Memory B cell (primary cell): Measurements from ENCODE around the gene CILP2.

Source experiments
- ATAC-seq: fragments of 150-1000 bp; cut with Tn5 transposase; 2 replicates; pipeline ENCODE4 v1.10.0; 2021; ENCODE audit warnings: low read depth, mild to moderate bottlenecking, moderate library complexity
- DNase-seq, 2 donors: peaks; one replicate each; pipeline ENCODE4 v3.0.0; 2022; ENCODE audit warnings: low spot score in 2 of 2
- H3K27ac Mint-ChIP-seq: one replicate; pipeline ENCODE4 v1.8.0; 2022; ENCODE audit warnings: mild to moderate bottlenecking, moderate library complexity, mixed read lengths
- H3K27me3 Mint-ChIP-seq: one replicate; pipeline ENCODE4 v1.8.0; 2022; ENCODE audit warnings: mixed read lengths
- H3K36me3 Mint-ChIP-seq: one replicate; pipeline ENCODE4 v1.8.0; 2022; ENCODE audit warnings: mild to moderate bottlenecking, mixed read lengths
- H3K4me1 Mint-ChIP-seq: one replicate; pipeline ENCODE4 v1.8.0; 2022; ENCODE audit warnings: mixed read lengths
- H3K4me3 Mint-ChIP-seq: one replicate; pipeline ENCODE4 v1.8.0; 2022; ENCODE audit warnings: mild to moderate bottlenecking, moderate library complexity, mixed read lengths
- H3K9me3 Mint-ChIP-seq: one replicate; pipeline ENCODE4 v1.8.0; 2022; ENCODE audit warnings: mixed read lengths

Gene CILP2, protein sequence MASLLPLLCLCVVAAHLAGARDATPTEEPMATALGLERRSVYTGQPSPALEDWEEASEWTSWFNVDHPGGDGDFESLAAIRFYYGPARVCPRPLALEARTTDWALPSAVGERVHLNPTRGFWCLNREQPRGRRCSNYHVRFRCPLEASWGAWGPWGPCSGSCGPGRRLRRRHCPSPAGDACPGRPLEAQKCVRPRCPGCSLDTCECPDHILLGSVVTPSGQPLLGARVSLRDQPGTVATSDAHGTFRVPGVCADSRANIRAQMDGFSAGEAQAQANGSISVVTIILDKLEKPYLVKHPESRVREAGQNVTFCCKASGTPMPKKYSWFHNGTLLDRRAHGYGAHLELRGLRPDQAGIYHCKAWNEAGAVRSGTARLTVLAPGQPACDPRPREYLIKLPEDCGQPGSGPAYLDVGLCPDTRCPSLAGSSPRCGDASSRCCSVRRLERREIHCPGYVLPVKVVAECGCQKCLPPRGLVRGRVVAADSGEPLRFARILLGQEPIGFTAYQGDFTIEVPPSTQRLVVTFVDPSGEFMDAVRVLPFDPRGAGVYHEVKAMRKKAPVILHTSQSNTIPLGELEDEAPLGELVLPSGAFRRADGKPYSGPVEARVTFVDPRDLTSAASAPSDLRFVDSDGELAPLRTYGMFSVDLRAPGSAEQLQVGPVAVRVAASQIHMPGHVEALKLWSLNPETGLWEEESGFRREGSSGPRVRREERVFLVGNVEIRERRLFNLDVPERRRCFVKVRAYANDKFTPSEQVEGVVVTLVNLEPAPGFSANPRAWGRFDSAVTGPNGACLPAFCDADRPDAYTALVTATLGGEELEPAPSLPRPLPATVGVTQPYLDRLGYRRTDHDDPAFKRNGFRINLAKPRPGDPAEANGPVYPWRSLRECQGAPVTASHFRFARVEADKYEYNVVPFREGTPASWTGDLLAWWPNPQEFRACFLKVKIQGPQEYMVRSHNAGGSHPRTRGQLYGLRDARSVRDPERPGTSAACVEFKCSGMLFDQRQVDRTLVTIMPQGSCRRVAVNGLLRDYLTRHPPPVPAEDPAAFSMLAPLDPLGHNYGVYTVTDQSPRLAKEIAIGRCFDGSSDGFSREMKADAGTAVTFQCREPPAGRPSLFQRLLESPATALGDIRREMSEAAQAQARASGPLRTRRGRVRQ

DNA sequence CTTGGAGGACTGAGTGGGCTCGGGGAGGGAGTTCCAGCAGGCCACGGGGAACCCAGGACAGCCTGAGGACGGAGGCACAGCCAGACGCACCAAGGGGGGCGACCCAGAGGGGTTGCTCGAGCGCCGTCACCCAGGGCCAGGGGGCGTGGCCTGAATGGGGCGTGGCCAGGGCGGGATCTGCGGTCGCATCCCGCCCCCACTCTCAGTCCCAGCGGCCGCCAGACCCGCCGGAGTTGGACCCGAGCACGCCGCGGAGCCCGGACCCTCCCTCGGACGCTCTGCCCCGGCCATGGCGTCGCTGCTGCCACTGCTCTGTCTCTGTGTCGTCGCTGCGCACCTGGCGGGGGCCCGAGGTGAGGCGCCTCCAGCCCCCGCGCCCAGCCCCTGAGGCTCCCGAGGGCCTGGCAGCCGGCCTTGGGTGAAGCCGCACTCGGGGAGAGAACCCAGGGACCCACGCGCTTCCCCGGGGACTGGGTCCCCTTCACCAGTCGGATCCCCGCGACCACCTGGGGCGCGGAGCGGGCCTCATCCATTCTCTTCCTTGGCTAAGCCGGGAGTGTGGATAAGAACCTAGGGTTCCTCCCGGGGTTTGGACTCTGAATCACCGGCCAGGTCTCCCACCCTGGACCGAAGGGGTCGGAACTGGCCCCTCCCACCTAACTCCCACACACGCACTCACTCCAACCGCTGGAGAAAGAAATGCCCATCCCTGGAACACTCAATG lies at the start of gene CILP2:
Gene CILP2, plus strand, starts transcription at position 205 of the 724 bp plus-strand sequence. Its CDS starts 85 bp downstream, at position 290.
- Mint-ChIP-seq H3K27me3 (peaks cover 20% of the 10 kb centered on the region), H3K9me3 (no peaks in the 10 kb centered on the region), H3K4me1 (peaks cover 20% of the 10 kb centered on the region), H3K4me3 (peak within 1 kb of the TSS; percentile 76), H3K36me3 (no peaks in the 10 kb centered on the region), H3K27ac (no peak within 1 kb of the TSS)
- peak; percentile 41 for ATAC-seq
- peak; percentile 45 to 56 for DNase-seq

DNA sequence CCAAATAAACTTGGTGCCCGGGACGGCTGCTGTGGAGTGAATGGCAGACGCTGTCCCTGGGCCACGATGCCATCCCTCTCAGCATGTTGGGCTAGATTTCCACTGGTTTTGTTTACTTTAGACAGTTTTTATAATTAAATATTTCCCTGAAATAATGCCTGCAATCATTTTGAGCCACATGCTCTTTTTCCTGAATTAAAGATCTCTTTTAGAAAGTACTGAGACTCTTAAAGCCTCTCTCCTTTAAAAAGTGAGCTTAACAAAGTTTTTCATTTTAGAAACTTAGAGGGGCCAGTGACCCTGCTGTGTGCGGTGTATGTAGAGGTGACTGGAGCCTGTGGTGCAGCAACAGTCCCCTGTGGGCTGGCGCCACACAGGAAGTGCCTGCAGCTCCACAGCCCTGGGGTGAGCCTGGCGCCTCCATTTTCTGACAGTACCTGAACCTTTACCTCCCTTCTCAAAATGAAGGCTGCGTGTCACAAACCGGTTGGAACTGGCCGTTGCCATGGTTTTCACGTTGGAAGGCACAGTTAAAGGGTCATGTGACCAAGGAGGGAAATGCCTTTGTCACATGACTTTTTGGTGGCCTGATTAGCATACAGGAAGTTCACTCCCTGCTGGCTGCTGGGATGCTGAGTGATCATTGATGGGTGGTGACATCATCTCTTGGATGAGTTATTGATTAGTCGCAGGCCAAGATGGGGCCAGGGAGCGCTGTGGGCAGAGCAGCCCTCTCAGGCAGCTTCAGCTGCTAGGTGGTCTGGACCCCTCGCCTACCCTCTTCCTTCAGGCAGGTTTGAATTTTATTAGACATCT lies 49.0 kb upstream of the CILP2 start:
- peak; percentile 85 for ATAC-seq
- peaks cover 3% of the 10 kb centered on the region for H3K36me3 Mint-ChIP-seq
- peak; percentile 71 to 75 for DNase-seq
- H3K9me3 Mint-ChIP-seq = no peaks in the 10 kb centered on the region
- H3K4me3 Mint-ChIP-seq = peak overlapping the region; percentile 59
- peaks cover 28% of the 10 kb centered on the region for H3K4me1 Mint-ChIP-seq
- peak overlapping the region; percentile 97 for H3K27ac Mint-ChIP-seq
- H3K27me3 Mint-ChIP-seq = no peaks in the 10 kb centered on the region

DNA sequence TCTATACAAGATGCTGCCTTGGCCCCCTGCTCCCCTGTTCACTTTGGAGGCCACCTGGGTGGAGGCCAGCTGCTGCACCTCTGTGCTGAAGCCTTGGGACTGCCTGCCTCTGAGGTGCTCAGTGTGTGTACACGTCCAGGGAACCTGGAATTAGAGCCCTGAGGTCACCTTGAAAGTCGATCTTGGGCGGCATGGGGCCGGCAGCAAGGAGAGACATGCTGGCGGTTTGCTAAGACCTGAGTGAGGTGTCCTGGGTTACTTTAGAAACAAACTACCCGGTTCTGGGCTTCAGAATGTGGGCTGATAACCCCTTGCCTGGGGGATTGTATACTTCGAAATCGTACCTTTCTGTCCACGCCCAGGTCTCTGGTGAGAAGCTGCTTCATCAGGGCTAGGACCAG lies 48.3 kb upstream of the CILP2 start:
- Mint-ChIP-seq H3K27ac (peak overlapping the region; percentile 97), H3K4me3 (peak overlapping the region; percentile 59), H3K4me1 (peaks cover 25% of the 10 kb centered on the region), H3K27me3 (no peaks in the 10 kb centered on the region), H3K9me3 (no peaks in the 10 kb centered on the region), H3K36me3 (peaks cover 6% of the 10 kb centered on the region)
- DNase-seq = no peak
- peak; percentile 8 for ATAC-seq

DNA sequence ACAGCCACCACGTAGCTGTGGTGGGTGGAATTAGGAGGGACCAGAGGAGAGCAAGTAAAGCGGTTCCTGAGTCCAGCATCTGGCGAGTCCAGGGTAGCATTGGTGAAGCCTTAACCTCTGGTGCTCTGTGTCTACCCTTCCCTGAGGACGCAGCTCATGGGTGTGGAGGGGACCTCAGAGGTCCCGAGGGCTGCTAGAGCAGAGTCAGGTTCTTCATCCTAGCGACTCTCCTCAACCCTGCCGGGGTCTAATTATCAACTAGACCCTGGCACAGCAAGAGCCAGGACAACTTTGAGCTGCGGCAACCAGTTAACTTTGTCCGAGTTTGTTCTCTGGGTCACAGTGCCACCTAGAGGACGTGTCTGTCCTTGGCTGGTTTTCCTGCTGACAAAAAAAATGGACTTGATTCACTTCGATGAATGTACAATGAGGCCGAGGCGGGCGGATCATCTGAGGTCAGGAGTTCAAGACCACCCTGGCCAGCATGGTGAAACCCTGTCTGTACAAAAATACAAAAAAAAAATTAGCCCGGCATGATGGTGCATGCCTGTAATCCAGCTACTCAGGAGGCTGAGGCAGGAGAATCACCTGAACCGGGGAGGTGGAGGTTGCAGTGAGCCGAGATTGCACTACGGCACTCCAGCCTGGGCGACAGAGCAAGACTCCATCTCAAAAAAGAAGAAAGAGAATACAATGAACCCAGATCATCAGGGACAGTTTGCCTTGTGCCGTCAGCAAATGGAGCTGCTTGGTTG lies 47.7 kb upstream of the CILP2 start:
- DNase-seq (peak; percentile 79 to 80), ATAC-seq (peak; percentile 37)
- peak overlapping the region; percentile 97 for H3K27ac Mint-ChIP-seq
- H3K36me3 Mint-ChIP-seq = peaks cover 7% of the 10 kb centered on the region
- peaks cover 20% of the 10 kb centered on the region for H3K4me1 Mint-ChIP-seq
- no peaks in the 10 kb centered on the region for H3K9me3 Mint-ChIP-seq
- no peaks in the 10 kb centered on the region for H3K27me3 Mint-ChIP-seq
- H3K4me3 Mint-ChIP-seq = no peak overlapping the region

DNA sequence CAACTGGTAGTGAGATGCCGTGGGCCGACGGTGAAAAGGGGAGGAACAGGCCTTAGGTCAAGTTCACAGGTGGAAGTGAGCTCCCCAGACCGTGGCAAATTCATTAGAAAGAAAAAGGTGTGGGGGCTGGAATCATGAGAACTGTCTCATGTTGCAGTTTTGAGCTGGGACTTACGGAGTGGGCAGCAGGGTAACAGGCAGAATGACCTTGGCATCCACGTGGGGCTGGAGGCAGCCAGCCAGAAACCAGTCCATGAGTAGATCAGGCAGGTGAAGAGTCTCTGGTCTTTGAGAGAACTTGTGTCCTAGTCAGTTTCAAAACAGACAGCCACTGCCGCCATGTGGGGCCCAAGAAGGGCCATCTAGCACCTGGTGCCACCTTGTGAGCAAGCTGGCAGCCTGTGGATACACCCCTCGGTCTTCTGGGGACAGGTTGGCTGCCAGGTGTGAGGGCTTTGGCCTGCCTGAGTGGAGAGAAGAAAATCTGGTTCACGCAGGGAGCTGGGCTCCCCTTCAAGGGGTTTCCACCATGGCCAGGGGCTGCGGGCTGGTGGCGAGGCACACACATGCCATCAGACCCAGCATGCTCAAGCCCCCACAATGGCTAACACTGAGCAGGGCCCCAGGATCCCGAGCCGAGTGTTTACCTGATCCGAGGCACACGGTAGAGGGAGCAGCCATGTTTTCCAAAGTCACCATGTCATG lies 46.6 kb upstream of the CILP2 start:
- Mint-ChIP-seq H3K36me3 (peaks cover 10% of the 10 kb centered on the region), H3K4me3 (no peak overlapping the region), H3K4me1 (peaks cover 17% of the 10 kb centered on the region), H3K27ac (no peak overlapping the region), H3K9me3 (no peaks in the 10 kb centered on the region), H3K27me3 (no peaks in the 10 kb centered on the region)
- ATAC-seq (no peak), DNase-seq (no peak)

DNA sequence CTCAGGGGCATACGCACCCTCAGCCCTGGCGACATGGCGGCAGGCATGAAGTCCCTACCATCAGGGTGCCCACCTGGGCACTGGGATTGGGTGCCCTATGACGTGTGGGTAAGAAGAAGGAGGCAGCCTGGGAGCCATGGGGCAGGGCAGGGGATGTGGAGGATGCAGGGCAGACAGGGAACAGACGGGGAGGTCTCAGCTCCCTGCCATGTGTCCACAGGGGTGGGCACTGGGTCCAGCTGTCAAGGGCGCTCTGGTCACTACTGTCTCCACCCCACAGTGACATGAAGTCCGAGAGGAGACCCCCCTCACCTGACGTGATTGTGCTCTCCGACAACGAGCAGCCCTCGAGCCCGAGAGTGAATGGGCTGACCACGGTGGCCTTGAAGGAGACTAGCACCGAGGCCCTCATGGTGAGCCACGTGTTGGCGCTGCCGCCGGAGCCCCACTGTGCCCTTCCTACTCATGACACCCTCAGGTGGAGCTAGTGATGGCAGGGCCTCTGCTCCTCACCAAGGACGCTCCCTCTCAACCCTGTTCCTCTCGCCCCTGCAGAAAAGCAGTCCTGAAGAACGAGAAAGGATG lies 45.9 kb upstream of the CILP2 start:
- no peaks in the 10 kb centered on the region for H3K9me3 Mint-ChIP-seq
- H3K36me3 Mint-ChIP-seq = peaks cover 7% of the 10 kb centered on the region
- ATAC-seq (no peak), DNase-seq (no peak)
- no peaks in the 10 kb centered on the region for H3K27me3 Mint-ChIP-seq
- H3K4me1 Mint-ChIP-seq = peaks cover 16% of the 10 kb centered on the region
- H3K27ac Mint-ChIP-seq = no peak overlapping the region
- H3K4me3 Mint-ChIP-seq = no peak overlapping the region

DNA sequence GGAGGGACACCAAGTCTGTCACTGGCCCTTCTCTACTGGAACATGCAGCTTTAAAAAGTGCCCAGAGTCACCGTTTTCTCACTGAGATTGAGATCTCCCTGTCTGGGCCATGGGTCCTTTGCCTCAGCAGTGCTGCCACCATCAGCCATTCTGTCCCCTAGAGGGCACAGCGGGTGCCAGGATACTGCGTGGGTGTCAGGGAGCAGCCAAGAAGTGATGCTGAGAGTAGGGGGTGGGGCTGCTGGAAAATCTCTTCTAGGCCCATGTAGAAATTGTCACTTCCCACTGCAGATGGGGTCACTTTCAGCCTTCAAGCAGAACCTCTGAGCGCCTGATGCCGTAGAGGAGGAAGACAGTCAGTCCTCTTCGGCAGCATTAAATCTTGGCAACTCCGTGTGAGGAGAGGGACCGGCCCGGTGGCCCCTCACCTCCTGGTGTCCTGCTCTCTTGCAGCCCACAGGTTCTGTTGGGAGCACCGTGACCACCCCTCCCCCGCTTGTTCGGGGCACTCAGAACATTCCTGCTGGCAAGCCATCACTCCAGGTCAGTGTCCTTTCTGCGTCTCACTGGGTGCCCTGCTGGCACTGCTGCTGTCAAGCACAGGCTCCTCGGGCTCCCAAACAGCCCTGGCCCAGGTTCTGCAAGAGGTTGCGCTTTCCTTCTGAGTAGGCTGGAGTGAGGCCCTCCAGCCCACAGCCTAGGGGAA lies 44.1 kb upstream of the CILP2 start:
- H3K4me3 Mint-ChIP-seq = no peak overlapping the region
- H3K9me3 Mint-ChIP-seq = no peaks in the 10 kb centered on the region
- no peak for ATAC-seq
- no peak for DNase-seq
- no peak overlapping the region for H3K27ac Mint-ChIP-seq
- H3K4me1 Mint-ChIP-seq = peaks cover 12% of the 10 kb centered on the region
- H3K36me3 Mint-ChIP-seq = peaks cover 7% of the 10 kb centered on the region
- H3K27me3 Mint-ChIP-seq = no peaks in the 10 kb centered on the region

DNA sequence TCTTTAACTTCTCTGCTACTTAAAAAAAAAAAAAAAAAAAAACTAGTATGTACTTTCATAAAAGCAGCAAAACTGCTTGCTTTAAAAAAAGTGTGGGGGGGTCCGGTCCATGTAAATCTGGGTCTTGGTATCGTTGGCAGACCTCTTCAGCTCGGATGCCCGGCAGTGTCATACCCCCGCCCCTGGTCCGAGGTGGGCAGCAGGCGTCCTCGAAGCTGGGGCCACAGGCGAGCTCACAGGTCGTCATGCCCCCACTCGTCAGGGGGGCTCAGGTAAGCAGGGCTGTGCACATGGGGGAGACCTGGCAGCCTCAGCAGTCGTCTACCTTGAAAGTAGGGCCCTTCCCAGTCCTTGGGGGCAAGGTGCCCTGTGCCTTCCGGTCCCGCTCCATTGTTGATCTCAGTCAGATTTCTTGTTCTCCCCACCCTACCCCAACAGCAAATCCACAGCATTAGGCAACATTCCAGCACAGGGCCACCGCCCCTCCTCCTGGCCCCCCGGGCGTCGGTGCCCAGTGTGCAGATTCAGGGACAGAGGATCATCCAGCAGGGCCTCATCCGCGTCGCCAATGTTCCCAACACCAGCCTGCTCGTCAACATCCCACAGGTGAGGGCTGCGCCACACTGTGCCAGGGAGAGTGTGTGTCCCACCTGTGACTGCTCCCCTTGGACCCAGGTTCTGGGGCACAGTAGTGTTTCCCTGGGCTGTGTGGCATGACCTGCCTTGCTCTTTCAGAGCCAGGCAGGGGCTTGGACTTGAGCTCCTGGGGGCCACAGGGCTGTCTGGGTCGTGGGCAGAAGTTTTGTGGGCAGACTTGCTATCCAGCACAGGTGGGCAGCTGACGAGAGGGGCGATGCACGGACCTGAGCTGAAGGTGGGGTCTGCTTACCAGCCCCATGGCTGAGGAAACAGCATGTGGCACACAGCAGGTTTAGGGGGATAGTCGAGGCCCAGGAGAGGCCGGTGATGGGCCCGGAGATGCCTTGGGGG lies 42.2 kb upstream of the CILP2 start:
- Mint-ChIP-seq H3K4me3 (no peak overlapping the region), H3K4me1 (no peaks in the 10 kb centered on the region), H3K27me3 (no peaks in the 10 kb centered on the region), H3K36me3 (peaks cover 8% of the 10 kb centered on the region), H3K9me3 (no peaks in the 10 kb centered on the region), H3K27ac (peak overlapping the region; percentile 28)
- ATAC-seq (no peak), DNase-seq (no peak)

DNA sequence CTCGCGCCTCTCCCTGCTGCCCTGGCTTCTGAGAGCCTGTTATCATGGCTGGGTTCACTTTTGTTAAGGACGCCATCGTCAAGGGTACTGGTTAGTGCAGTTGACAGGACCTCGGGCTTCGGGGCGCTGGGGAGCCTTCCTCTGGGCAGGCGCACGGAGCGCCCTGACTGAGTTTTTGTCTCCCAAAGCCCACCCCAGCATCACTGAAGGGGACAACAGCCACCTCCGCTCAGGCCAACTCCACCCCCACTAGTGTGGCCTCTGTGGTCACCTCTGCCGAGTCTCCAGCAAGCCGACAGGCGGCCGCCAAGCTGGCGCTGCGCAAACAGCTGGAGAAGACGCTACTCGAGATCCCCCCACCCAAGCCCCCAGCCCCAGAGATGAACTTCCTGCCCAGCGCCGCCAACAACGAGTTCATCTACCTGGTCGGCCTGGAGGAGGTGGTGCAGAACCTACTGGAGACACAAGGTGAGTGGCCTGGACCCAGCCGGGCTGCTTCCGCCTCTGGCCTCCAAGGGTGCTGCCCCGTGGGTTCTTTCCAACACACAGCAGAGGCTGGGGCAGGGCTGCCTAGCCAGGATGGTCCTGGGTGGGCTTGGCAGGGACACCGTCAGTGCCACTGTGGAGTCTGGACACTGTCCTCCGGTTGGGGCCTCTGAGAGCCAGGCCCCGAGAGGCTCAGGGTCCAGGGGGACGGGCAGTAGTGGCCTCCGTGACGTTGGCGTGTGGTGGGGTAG lies 39.6 kb upstream of the CILP2 start:
- DNase-seq (no peak), ATAC-seq (no peak)
- Mint-ChIP-seq H3K4me3 (no peak overlapping the region), H3K36me3 (peaks cover 24% of the 10 kb centered on the region), H3K27me3 (no peaks in the 10 kb centered on the region), H3K9me3 (no peaks in the 10 kb centered on the region), H3K4me1 (no peaks in the 10 kb centered on the region), H3K27ac (no peak overlapping the region)
